Activated naive CD4-positive, alpha-beta T cell treated with anti-CD3 and anti-CD28 coated beads, Interleukin-2, amount 50 U/mL, for 24 hours (primary cell): ENCODE results near the gene AGFG2.
"Not testable (repeated sequence)": the region's sequence is repeated elsewhere in the genome, so short reads cannot be mapped to it uniquely, and the experiment has no call there.

Experiments
- H3K27ac Mint-ChIP-seq: one replicate; pipeline ENCODE4 v1.8.0; 2021; ENCODE audit warnings: mild to moderate bottlenecking, mixed read lengths
- H3K27me3 Mint-ChIP-seq: one replicate; pipeline ENCODE4 v1.8.0; 2021; ENCODE audit warnings: mixed read lengths
- H3K36me3 Mint-ChIP-seq: one replicate; pipeline ENCODE4 v1.8.0; 2021; ENCODE audit warnings: mixed read lengths
- H3K4me1 Mint-ChIP-seq: one replicate; pipeline ENCODE4 v1.8.0; 2021; ENCODE audit warnings: mixed read lengths
- H3K4me3 Mint-ChIP-seq: one replicate; pipeline ENCODE4 v1.8.0; 2021; ENCODE audit warnings: mild to moderate bottlenecking, mixed read lengths
- H3K9me3 Mint-ChIP-seq: one replicate; pipeline ENCODE4 v1.8.0; 2021; ENCODE audit warnings: mixed read lengths

The AGFG2 gene

GRCh38 chr7:100562195-100563099 lies 23.4 kb downstream of the AGFG2 start:
- Mint-ChIP-seq H3K4me3 (no peak overlapping the region), H3K4me1 (peaks cover 25% of the 10 kb centered on the region), H3K36me3 (no peaks in the 10 kb centered on the region), H3K9me3 (no peaks in the 10 kb centered on the region), H3K27ac (no peak overlapping the region), H3K27me3 (no peaks in the 10 kb centered on the region)

- Mint-ChIP-seq H3K27me3 (no peaks in the 10 kb centered on the region), H3K36me3 (no peaks in the 10 kb centered on the region), H3K4me3 (no peak overlapping the region), H3K4me1 (peaks cover 31% of the 10 kb centered on the region), H3K9me3 (no peaks in the 10 kb centered on the region), H3K27ac (no peak overlapping the region)
Observed at GRCh38 chr7:100563100-100563564, 24.1 kb downstream of the AGFG2 start.

- no peaks in the 10 kb centered on the region for H3K27me3 Mint-ChIP-seq
- H3K27ac Mint-ChIP-seq, result no peak overlapping the region
- H3K9me3 Mint-ChIP-seq, result no peaks in the 10 kb centered on the region
- H3K36me3 Mint-ChIP-seq, result no peaks in the 10 kb centered on the region
- no peak overlapping the region for H3K4me3 Mint-ChIP-seq
- peaks cover 37% of the 10 kb centered on the region for H3K4me1 Mint-ChIP-seq
Observed at GRCh38 chr7:100563809-100564400, 24.9 kb downstream of the AGFG2 start.

- not testable (repeated sequence) for H3K27ac Mint-ChIP-seq, H3K27me3 Mint-ChIP-seq, H3K9me3 Mint-ChIP-seq
Observed at GRCh38 chr7:100564405-100564804, 25.4 kb downstream of the AGFG2 start.

GRCh38 chr7:100565133-100565571 lies 26.1 kb downstream of the AGFG2 start:
- peaks cover 34% of the 10 kb centered on the region for H3K4me1 Mint-ChIP-seq
- H3K27me3 Mint-ChIP-seq, result no peaks in the 10 kb centered on the region
- no peaks in the 10 kb centered on the region for H3K36me3 Mint-ChIP-seq
- no peaks in the 10 kb centered on the region for H3K9me3 Mint-ChIP-seq
- no peak overlapping the region for H3K4me3 Mint-ChIP-seq
- H3K27ac Mint-ChIP-seq, result peak overlapping the region; percentile 65

More at GRCh38 chr7:100564405-100564804, 25.4 kb downstream of the AGFG2 start:
- H3K4me1 Mint-ChIP-seq, result peaks cover 37% of the 10 kb centered on the region
- H3K4me3 Mint-ChIP-seq, H3K36me3 Mint-ChIP-seq: not testable (repeated sequence)

GRCh38 chr7:100566018-100566531 lies 27.1 kb downstream of the AGFG2 start:
- no peaks in the 10 kb centered on the region for H3K27me3 Mint-ChIP-seq
- H3K27ac Mint-ChIP-seq, result no peak overlapping the region
- no peaks in the 10 kb centered on the region for H3K9me3 Mint-ChIP-seq
- no peak overlapping the region for H3K4me3 Mint-ChIP-seq
- H3K4me1 Mint-ChIP-seq, result peaks cover 34% of the 10 kb centered on the region
- no peaks in the 10 kb centered on the region for H3K36me3 Mint-ChIP-seq

- no peaks in the 10 kb centered on the region for H3K9me3 Mint-ChIP-seq
- no peak overlapping the region for H3K4me3 Mint-ChIP-seq
- no peaks in the 10 kb centered on the region for H3K36me3 Mint-ChIP-seq
- H3K4me1 Mint-ChIP-seq, result peaks cover 38% of the 10 kb centered on the region
- no peak overlapping the region for H3K27ac Mint-ChIP-seq
- H3K27me3 Mint-ChIP-seq, result no peaks in the 10 kb centered on the region
Observed at GRCh38 chr7:100567031-100567730, 28.2 kb downstream of the AGFG2 start.

GRCh38 chr7:100567751-100568175 lies 28.8 kb downstream of the AGFG2 start:
- peak overlapping the region; percentile 83 for H3K27ac Mint-ChIP-seq
- H3K9me3 Mint-ChIP-seq, result no peaks in the 10 kb centered on the region
- H3K4me1 Mint-ChIP-seq, result peaks cover 42% of the 10 kb centered on the region
- H3K4me3 Mint-ChIP-seq, result no peak overlapping the region
- H3K36me3 Mint-ChIP-seq, result no peaks in the 10 kb centered on the region
- H3K27me3 Mint-ChIP-seq, result no peaks in the 10 kb centered on the region

- Mint-ChIP-seq H3K27me3 (no peaks in the 10 kb centered on the region), H3K36me3 (no peaks in the 10 kb centered on the region), H3K4me1 (peaks cover 42% of the 10 kb centered on the region), H3K9me3 (no peaks in the 10 kb centered on the region), H3K4me3 (no peak overlapping the region), H3K27ac (peak overlapping the region; percentile 83)
Observed at GRCh38 chr7:100568176-100568895, 29.3 kb downstream of the AGFG2 start.

- peak overlapping the region; percentile 39 for H3K4me3 Mint-ChIP-seq
- peaks cover 36% of the 10 kb centered on the region for H3K4me1 Mint-ChIP-seq
- H3K27me3 Mint-ChIP-seq, result no peaks in the 10 kb centered on the region
- H3K9me3 Mint-ChIP-seq, result no peaks in the 10 kb centered on the region
- H3K27ac Mint-ChIP-seq, result peak overlapping the region; percentile 14
- no peaks in the 10 kb centered on the region for H3K36me3 Mint-ChIP-seq
Observed at GRCh38 chr7:100568896-100569844, 30.2 kb downstream of the AGFG2 start.

GRCh38 chr7:100570954-100571828 lies 32.2 kb downstream of the AGFG2 start:
- Mint-ChIP-seq H3K4me3 (no peak overlapping the region), H3K36me3 (no peaks in the 10 kb centered on the region), H3K4me1 (peaks cover 30% of the 10 kb centered on the region), H3K27ac (no peak overlapping the region), H3K9me3 (no peaks in the 10 kb centered on the region), H3K27me3 (no peaks in the 10 kb centered on the region)

GRCh38 chr7:100571829-100572116 lies 32.8 kb downstream of the AGFG2 start:
- Mint-ChIP-seq H3K9me3 (no peaks in the 10 kb centered on the region), H3K27ac (no peak overlapping the region), H3K4me1 (peaks cover 30% of the 10 kb centered on the region), H3K36me3 (peaks cover 3% of the 10 kb centered on the region), H3K27me3 (no peaks in the 10 kb centered on the region), H3K4me3 (no peak overlapping the region)

GRCh38 chr7:100572281-100572948 lies 33.4 kb downstream of the AGFG2 start:
- no peak overlapping the region for H3K4me3 Mint-ChIP-seq
- no peaks in the 10 kb centered on the region for H3K9me3 Mint-ChIP-seq
- H3K4me1 Mint-ChIP-seq, result peaks cover 28% of the 10 kb centered on the region
- no peak overlapping the region for H3K27ac Mint-ChIP-seq
- peaks cover 3% of the 10 kb centered on the region for H3K36me3 Mint-ChIP-seq
- H3K27me3 Mint-ChIP-seq, result no peaks in the 10 kb centered on the region
